KOPT-K1 (cell line): ENCODE measurements around the gene BTD.

Experiments used
- H3K27ac ChIP-seq: fragments of 200-600 bp; sonication (generic); 2 replicates; pipeline ENCODE4 v1.5.1; 2016; ENCODE audit warnings: antibody characterized with exemption, mild to moderate bottlenecking, low read depth, low read length; ENCODE audit not compliant: poor library complexity, severe bottlenecking
- H3K36me3 ChIP-seq: fragments of 200-600 bp; sonication (generic); 2 replicates; pipeline ENCODE4 v1.5.1; 2017; ENCODE audit warnings: antibody characterized with exemption, mild to moderate bottlenecking, low read length, moderate library complexity; ENCODE audit not compliant: insufficient read depth
- H3K9me3 ChIP-seq: fragments of 200-600 bp; sonication (generic); 2 replicates; pipeline ENCODE4 v1.5.1; 2017; ENCODE audit warnings: antibody characterized with exemption, low read length, mild to moderate bottlenecking; ENCODE audit not compliant: insufficient read depth, poor library complexity, severe bottlenecking

Gene BTD

GRCh38 chr3:15657016-15657415 lies 55.5 kb downstream of the BTD start:
- peaks cover 39% of the 10 kb centered on the region for H3K9me3 ChIP-seq
- H3K27ac ChIP-seq: no peak overlapping the region
- no peaks in the 10 kb centered on the region for H3K36me3 ChIP-seq

- H3K27ac ChIP-seq: no peak overlapping the region
- H3K36me3 ChIP-seq: no peaks in the 10 kb centered on the region
- H3K9me3 ChIP-seq: peaks cover 39% of the 10 kb centered on the region
Observed at GRCh38 chr3:15659254-15659975, 57.9 kb downstream of the BTD start.

GRCh38 chr3:15660055-15660935 lies 58.8 kb downstream of the BTD start:
- Histone ChIP-seq H3K27ac (no peak overlapping the region), H3K9me3 (peaks cover 39% of the 10 kb centered on the region), H3K36me3 (no peaks in the 10 kb centered on the region)

- Histone ChIP-seq H3K27ac (no peak overlapping the region), H3K9me3 (peaks cover 1% of the 10 kb centered on the region), H3K36me3 (peaks cover 37% of the 10 kb centered on the region)
Observed at GRCh38 chr3:15664144-15664543, 62.6 kb downstream of the BTD start.

- Histone ChIP-seq H3K9me3 (no peaks in the 10 kb centered on the region), H3K27ac (no peak overlapping the region)
Observed at GRCh38 chr3:15665510-15666150, 64.1 kb downstream of the BTD start.

GRCh38 chr3:15666277-15666676 lies 64.7 kb downstream of the BTD start:
- H3K36me3 ChIP-seq: peaks cover 58% of the 10 kb centered on the region
- H3K9me3 ChIP-seq: no peaks in the 10 kb centered on the region
- no peak overlapping the region for H3K27ac ChIP-seq

More at GRCh38 chr3:15665510-15666150, 64.1 kb downstream of the BTD start:
- peaks cover 52% of the 10 kb centered on the region for H3K36me3 ChIP-seq

GRCh38 chr3:15667484-15667883 lies 65.9 kb downstream of the BTD start:
- Histone ChIP-seq H3K9me3 (no peaks in the 10 kb centered on the region), H3K27ac (no peak overlapping the region), H3K36me3 (peaks cover 70% of the 10 kb centered on the region)

- H3K9me3 ChIP-seq: no peaks in the 10 kb centered on the region
- H3K27ac ChIP-seq: no peak overlapping the region
- peaks cover 100% of the 10 kb centered on the region for H3K36me3 ChIP-seq
Observed at GRCh38 chr3:15673536-15673935, 72.0 kb downstream of the BTD start.

- peaks cover 94% of the 10 kb centered on the region for H3K36me3 ChIP-seq
- no peak overlapping the region for H3K27ac ChIP-seq
Observed at GRCh38 chr3:15676259-15676658, 74.7 kb downstream of the BTD start.

GRCh38 chr3:15679306-15679705 lies 77.8 kb downstream of the BTD start:
- H3K27ac ChIP-seq: no peak overlapping the region
- peaks cover 93% of the 10 kb centered on the region for H3K36me3 ChIP-seq

More at GRCh38 chr3:15676259-15676658, 74.7 kb downstream of the BTD start:
- H3K9me3 ChIP-seq: no peaks in the 10 kb centered on the region

GRCh38 chr3:15681668-15682067 lies 80.1 kb downstream of the BTD start:
- no peak overlapping the region for H3K27ac ChIP-seq
- H3K9me3 ChIP-seq: no peaks in the 10 kb centered on the region
- H3K36me3 ChIP-seq: peaks cover 93% of the 10 kb centered on the region

More at GRCh38 chr3:15679306-15679705, 77.8 kb downstream of the BTD start:
- H3K9me3 ChIP-seq: no peaks in the 10 kb centered on the region

- no peaks in the 10 kb centered on the region for H3K9me3 ChIP-seq
- peaks cover 93% of the 10 kb centered on the region for H3K36me3 ChIP-seq
- H3K27ac ChIP-seq: no peak overlapping the region
Observed at GRCh38 chr3:15682561-15683185, 81.1 kb downstream of the BTD start.

GRCh38 chr3:15683253-15683652 lies 81.7 kb downstream of the BTD start:
- Histone ChIP-seq H3K9me3 (no peaks in the 10 kb centered on the region), H3K36me3 (peaks cover 93% of the 10 kb centered on the region), H3K27ac (no peak overlapping the region)

- H3K9me3 ChIP-seq: no peaks in the 10 kb centered on the region
- H3K27ac ChIP-seq: no peak overlapping the region
- H3K36me3 ChIP-seq: peaks cover 99% of the 10 kb centered on the region
Observed at GRCh38 chr3:15685927-15686326, 84.4 kb downstream of the BTD start.

- H3K27ac ChIP-seq: no peak overlapping the region
- H3K9me3 ChIP-seq: no peaks in the 10 kb centered on the region
- H3K36me3 ChIP-seq: peaks cover 100% of the 10 kb centered on the region
Observed at GRCh38 chr3:15690230-15690629, 88.7 kb downstream of the BTD start.
